ENCODE data around the gene DUOXA1. TPM values are rescaled to one million over a fixed set of nuclear protein-coding genes. Genes with fewer than 3 reads are reported as not detected.

The DUOXA1 gene, protein sequence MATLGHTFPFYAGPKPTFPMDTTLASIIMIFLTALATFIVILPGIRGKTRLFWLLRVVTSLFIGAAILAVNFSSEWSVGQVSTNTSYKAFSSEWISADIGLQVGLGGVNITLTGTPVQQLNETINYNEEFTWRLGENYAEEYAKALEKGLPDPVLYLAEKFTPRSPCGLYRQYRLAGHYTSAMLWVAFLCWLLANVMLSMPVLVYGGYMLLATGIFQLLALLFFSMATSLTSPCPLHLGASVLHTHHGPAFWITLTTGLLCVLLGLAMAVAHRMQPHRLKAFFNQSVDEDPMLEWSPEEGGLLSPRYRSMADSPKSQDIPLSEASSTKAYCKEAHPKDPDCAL
- total RNA-seq, result not detected
- polyA plus RNA-seq, result not detected

- peaks cover 0 to 3% (median 0%) of the 10 kb centered on the region in 7 donors for H3K9me3 Mint-ChIP-seq
- H3K27ac Mint-ChIP-seq, result peak within 1 kb of the TSS in 1 of 3 donors; percentile 16
- DNase-seq (peak in 1 of 3 donors; percentile 39), ATAC-seq (ENCODE audit: low read depth in 2 of 2) (peak; percentile 28 to 50)
- H3K27ac ChIP-seq (ENCODE audit: insufficient read depth, low read length, poor library complexity, severe bottlenecking), result no peak within 1 kb of the TSS
- peaks cover 10% of the 10 kb centered on the region for H3K4me1 ChIP-seq (ENCODE audit: control insufficient read depth, insufficient read depth, low read length, poor library complexity, severe bottlenecking)
- H3K9me3 ChIP-seq (ENCODE audit: control insufficient read depth in 2 of 2, low read length in 2 of 2), result no peaks in the 10 kb centered on the region
- peak within 1 kb of the TSS in 1 of 4 donors; percentile 55 for H3K4me3 Mint-ChIP-seq
- peaks cover 78% of the 10 kb centered on the region for H3K27me3 Mint-ChIP-seq
- peaks cover 62% of the 10 kb centered on the region for H3K27me3 ChIP-seq (ENCODE audit: control insufficient read depth, insufficient read depth, low read length)
- H3K36me3 Mint-ChIP-seq, result no peaks in the 10 kb centered on the region
- no peak within 1 kb of the TSS for H3K4me3 ChIP-seq (ENCODE audit: low read depth, low read length)
- H3K36me3 ChIP-seq (ENCODE audit: control insufficient read depth, insufficient read depth, low read length), result no peaks in the 10 kb centered on the region
- H3K4me1 Mint-ChIP-seq, result peaks cover 0 to 20% (median 3%) of the 10 kb centered on the region in 4 donors
Observed at GRCh38 chr15:45129651-45130129, at the start of gene DUOXA1, which contains the start of gene DUOX1. Gene DUOXA1 (minus strand): TSS chr15:45129879. CDS start chr15:45123014, 6,865 bp downstream. Gene DUOX1 (plus strand): TSS chr15:45129994. CDS start chr15:45131967, 1,973 bp downstream.

DNA sequence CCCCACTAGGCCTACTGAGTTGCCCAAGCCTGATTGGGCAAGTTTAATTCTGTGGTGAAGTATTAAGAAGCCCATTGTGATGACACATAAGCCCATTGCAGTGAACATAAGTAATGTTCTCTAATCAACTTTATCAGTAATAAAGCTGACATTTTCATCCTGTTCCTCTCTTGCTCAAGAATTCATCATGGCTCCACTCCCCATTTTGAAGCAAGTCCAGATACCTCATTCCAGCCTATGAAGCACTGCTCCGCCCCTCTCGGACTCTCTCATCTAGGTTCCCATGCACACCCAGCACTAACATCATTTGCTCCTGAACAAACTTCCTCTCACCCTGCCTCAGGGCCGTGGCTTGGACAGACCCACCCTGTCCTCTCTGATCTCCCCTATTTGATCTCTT is 47.6 kb upstream of the DUOXA1 start:
- Histone ChIP-seq H3K4me1 (ENCODE audit: control insufficient read depth, insufficient read depth, low read length, poor library complexity, severe bottlenecking) (no peaks in the 10 kb centered on the region), H3K27me3 (ENCODE audit: control insufficient read depth, insufficient read depth, low read length) (no peaks in the 10 kb centered on the region), H3K4me3 (ENCODE audit: low read depth, low read length) (no peak overlapping the region), H3K36me3 (ENCODE audit: control insufficient read depth, insufficient read depth, low read length) (no peaks in the 10 kb centered on the region), H3K27ac (ENCODE audit: insufficient read depth, low read length, poor library complexity, severe bottlenecking) (no peak overlapping the region), H3K9me3 (ENCODE audit: control insufficient read depth in 2 of 2, low read length in 2 of 2) (no peaks in the 10 kb centered on the region)
- Mint-ChIP-seq H3K27me3 (no peaks in the 10 kb centered on the region), H3K9me3 (no peaks in the 10 kb centered on the region), H3K4me1 (peaks cover 0 to 2% (median 0%) of the 10 kb centered on the region in 4 donors), H3K4me3 (peak overlapping the region in 1 of 4 donors; percentile 18), H3K27ac (no peak overlapping the region), H3K36me3 (no peaks in the 10 kb centered on the region)
- DNase-seq (no peak), ATAC-seq (ENCODE audit: low read depth in 2 of 2) (no peak)

DNA sequence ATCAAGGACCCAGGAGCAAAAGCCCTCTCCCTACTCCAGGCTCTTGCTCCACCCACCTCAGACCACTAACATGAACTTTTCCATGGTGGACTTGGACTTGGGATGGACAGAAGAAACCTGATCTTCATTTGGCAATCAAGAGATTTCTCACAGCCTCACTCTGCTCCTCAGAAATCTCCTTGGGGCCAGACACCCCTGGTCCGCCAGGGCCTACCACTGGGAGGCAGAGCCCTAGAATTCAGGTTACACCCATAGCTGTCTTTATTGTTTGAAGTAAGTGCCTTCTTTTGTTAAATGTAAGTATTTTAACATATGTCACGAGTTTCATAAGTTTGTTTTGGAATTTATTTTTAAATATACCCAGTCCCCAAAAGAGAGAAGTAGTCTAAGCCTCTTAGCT is 44.9 kb upstream of the DUOXA1 start:
- Mint-ChIP-seq H3K27ac (no peak overlapping the region), H3K4me1 (no peaks in the 10 kb centered on the region), H3K9me3 (no peaks in the 10 kb centered on the region), H3K4me3 (no peak overlapping the region), H3K36me3 (no peaks in the 10 kb centered on the region), H3K27me3 (no peaks in the 10 kb centered on the region)
- DNase-seq (no peak), ATAC-seq (ENCODE audit: low read depth in 2 of 2) (no peak)
- Histone ChIP-seq H3K27me3 (ENCODE audit: control insufficient read depth, insufficient read depth, low read length) (no peaks in the 10 kb centered on the region), H3K9me3 (ENCODE audit: control insufficient read depth in 2 of 2, low read length in 2 of 2) (no peaks in the 10 kb centered on the region), H3K4me1 (ENCODE audit: control insufficient read depth, insufficient read depth, low read length, poor library complexity, severe bottlenecking) (no peaks in the 10 kb centered on the region), H3K27ac (ENCODE audit: insufficient read depth, low read length, poor library complexity, severe bottlenecking) (no peak overlapping the region), H3K36me3 (ENCODE audit: control insufficient read depth, insufficient read depth, low read length) (no peaks in the 10 kb centered on the region), H3K4me3 (ENCODE audit: low read depth, low read length) (no peak overlapping the region)

DNA sequence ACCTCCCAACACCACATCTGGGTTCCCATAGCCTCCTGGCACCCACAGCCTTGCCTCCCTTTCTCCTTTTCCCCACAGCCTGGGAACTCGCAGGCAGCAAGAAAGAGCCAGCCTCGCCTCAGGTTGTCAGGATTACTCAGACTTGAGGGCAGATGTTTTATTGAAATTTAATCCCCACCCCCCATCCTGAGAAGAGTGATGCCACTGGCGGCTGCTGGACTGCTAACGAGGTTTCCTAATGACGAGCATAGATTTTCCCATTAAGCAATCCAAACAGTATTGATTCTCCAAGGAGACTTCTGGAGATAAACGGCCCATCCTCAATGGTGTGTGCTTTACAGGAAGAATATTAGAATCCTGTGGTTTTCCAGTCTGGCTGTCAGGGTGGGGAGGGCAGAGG is 44.4 kb upstream of the DUOXA1 start:
- no peak overlapping the region for H3K27ac ChIP-seq (ENCODE audit: insufficient read depth, low read length, poor library complexity, severe bottlenecking)
- no peaks in the 10 kb centered on the region for H3K27me3 ChIP-seq (ENCODE audit: control insufficient read depth, insufficient read depth, low read length)
- Mint-ChIP-seq H3K9me3 (no peaks in the 10 kb centered on the region), H3K27ac (no peak overlapping the region), H3K4me3 (no peak overlapping the region), H3K36me3 (no peaks in the 10 kb centered on the region), H3K27me3 (no peaks in the 10 kb centered on the region), H3K4me1 (no peaks in the 10 kb centered on the region)
- DNase-seq, result no peak
- H3K9me3 ChIP-seq (ENCODE audit: control insufficient read depth in 2 of 2, low read length in 2 of 2), result no peaks in the 10 kb centered on the region
- H3K36me3 ChIP-seq (ENCODE audit: control insufficient read depth, insufficient read depth, low read length), result no peaks in the 10 kb centered on the region
- H3K4me1 ChIP-seq (ENCODE audit: control insufficient read depth, insufficient read depth, low read length, poor library complexity, severe bottlenecking), result no peaks in the 10 kb centered on the region
- ATAC-seq (ENCODE audit: low read depth in 2 of 2), result no peak
- H3K4me3 ChIP-seq (ENCODE audit: low read depth, low read length), result no peak overlapping the region

DNA sequence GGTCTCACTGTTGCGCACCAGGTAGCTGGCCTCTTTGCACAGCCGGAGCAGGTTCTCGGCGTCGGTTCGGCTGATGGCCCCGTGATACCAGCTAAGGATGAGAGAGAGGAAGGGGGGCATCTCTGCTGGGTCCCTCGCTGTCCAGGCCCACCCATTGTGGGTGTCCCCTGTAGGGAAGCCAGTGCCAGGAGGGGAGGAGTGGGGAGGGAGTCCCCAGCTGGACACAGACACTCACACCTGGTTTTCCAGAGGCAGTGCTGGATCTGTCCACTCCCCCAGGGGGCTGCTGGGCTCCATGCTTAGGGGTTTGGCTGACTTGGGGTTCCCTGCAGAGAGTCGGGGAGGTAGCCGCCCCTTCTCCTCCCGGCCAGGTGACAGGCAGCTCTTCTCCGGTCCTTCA is 42.2 kb upstream of the DUOXA1 start:
- no peaks in the 10 kb centered on the region for H3K9me3 Mint-ChIP-seq
- no peaks in the 10 kb centered on the region for H3K4me1 Mint-ChIP-seq
- no peak for ATAC-seq (ENCODE audit: low read depth in 2 of 2)
- H3K27me3 Mint-ChIP-seq, result no peaks in the 10 kb centered on the region
- Histone ChIP-seq H3K27me3 (ENCODE audit: control insufficient read depth, insufficient read depth, low read length) (no peaks in the 10 kb centered on the region), H3K9me3 (ENCODE audit: control insufficient read depth in 2 of 2, low read length in 2 of 2) (no peaks in the 10 kb centered on the region), H3K36me3 (ENCODE audit: control insufficient read depth, insufficient read depth, low read length) (no peaks in the 10 kb centered on the region), H3K4me1 (ENCODE audit: control insufficient read depth, insufficient read depth, low read length, poor library complexity, severe bottlenecking) (peaks cover 4% of the 10 kb centered on the region), H3K4me3 (ENCODE audit: low read depth, low read length) (no peak overlapping the region), H3K27ac (ENCODE audit: insufficient read depth, low read length, poor library complexity, severe bottlenecking) (no peak overlapping the region)
- H3K36me3 Mint-ChIP-seq, result no peaks in the 10 kb centered on the region
- H3K4me3 Mint-ChIP-seq, result no peak overlapping the region
- no peak overlapping the region for H3K27ac Mint-ChIP-seq
- no peak for DNase-seq

- no peak overlapping the region for H3K4me3 ChIP-seq (ENCODE audit: low read depth, low read length)
- ATAC-seq (ENCODE audit: low read depth in 2 of 2) (no peak), DNase-seq (no peak)
- H3K36me3 ChIP-seq (ENCODE audit: control insufficient read depth, insufficient read depth, low read length), result no peaks in the 10 kb centered on the region
- H3K36me3 Mint-ChIP-seq, result no peaks in the 10 kb centered on the region
- peak overlapping the region in 1 of 3 donors; percentile 20 for H3K27ac Mint-ChIP-seq
- no peaks in the 10 kb centered on the region for H3K27me3 ChIP-seq (ENCODE audit: control insufficient read depth, insufficient read depth, low read length)
- H3K9me3 Mint-ChIP-seq, result no peaks in the 10 kb centered on the region
- H3K4me1 ChIP-seq (ENCODE audit: control insufficient read depth, insufficient read depth, low read length, poor library complexity, severe bottlenecking), result peaks cover 18% of the 10 kb centered on the region
- no peak overlapping the region for H3K27ac ChIP-seq (ENCODE audit: insufficient read depth, low read length, poor library complexity, severe bottlenecking)
- peak overlapping the region in 2 of 4 donors; percentile 61 to 69 for H3K4me3 Mint-ChIP-seq
- H3K9me3 ChIP-seq (ENCODE audit: control insufficient read depth in 2 of 2, low read length in 2 of 2), result no peaks in the 10 kb centered on the region
- H3K27me3 Mint-ChIP-seq, result no peaks in the 10 kb centered on the region
- peaks cover 0 to 16% (median 5%) of the 10 kb centered on the region in 4 donors for H3K4me1 Mint-ChIP-seq
Observed at GRCh38 chr15:45169608-45170480, 40.2 kb upstream of the DUOXA1 start.

DNA sequence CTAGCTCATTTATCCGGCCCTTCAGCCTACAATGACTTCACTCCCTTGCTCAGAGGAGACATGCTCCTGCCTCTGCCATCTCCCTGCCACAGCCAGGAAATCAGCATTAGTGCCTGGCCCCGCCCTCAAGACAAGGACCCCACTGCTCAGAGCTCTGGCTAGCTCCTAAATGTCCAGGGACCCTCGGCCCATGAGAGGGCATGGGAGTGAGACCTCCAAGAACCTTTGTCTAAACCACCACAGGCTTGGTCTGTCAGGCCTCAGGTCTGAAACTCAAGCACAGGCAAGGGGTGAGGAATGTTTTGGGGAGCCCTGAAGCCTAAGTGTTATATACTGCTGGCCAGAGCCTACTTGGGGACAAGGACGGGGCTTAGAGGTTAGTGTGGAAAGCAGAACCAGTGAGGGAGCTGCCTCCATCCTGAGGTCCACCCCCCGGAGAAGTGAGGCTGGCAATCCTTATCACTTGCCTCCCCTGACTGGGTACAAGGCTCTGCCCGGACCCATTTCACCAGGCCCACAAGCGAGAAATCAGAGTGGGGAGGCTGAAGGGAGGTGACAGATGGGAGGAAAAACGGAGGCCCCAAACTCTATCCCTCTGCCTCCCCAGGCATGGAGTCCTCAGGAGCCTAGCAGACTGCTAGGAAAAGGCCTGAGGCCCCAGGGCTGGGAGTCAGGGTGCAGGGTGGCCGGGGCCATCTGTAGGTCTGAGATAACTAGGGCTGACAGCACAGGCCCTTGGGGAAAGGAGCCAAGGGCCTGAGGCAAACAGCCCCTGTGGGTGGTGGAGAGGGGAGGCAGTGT is 39.3 kb upstream of the DUOXA1 start:
- ATAC-seq (ENCODE audit: low read depth in 2 of 2) (no peak), DNase-seq (no peak)
- H3K27me3 Mint-ChIP-seq, result no peaks in the 10 kb centered on the region
- Histone ChIP-seq H3K9me3 (ENCODE audit: control insufficient read depth in 2 of 2, low read length in 2 of 2) (no peaks in the 10 kb centered on the region), H3K4me1 (ENCODE audit: control insufficient read depth, insufficient read depth, low read length, poor library complexity, severe bottlenecking) (peaks cover 18% of the 10 kb centered on the region), H3K36me3 (ENCODE audit: control insufficient read depth, insufficient read depth, low read length) (no peaks in the 10 kb centered on the region), H3K27ac (ENCODE audit: insufficient read depth, low read length, poor library complexity, severe bottlenecking) (no peak overlapping the region), H3K27me3 (ENCODE audit: control insufficient read depth, insufficient read depth, low read length) (no peaks in the 10 kb centered on the region), H3K4me3 (ENCODE audit: low read depth, low read length) (no peak overlapping the region)
- H3K9me3 Mint-ChIP-seq, result no peaks in the 10 kb centered on the region
- H3K4me3 Mint-ChIP-seq, result peak overlapping the region; percentile 41 to 84 (median 73)
- H3K27ac Mint-ChIP-seq, result no peak overlapping the region
- H3K36me3 Mint-ChIP-seq, result no peaks in the 10 kb centered on the region
- H3K4me1 Mint-ChIP-seq, result peaks cover 0 to 19% (median 6%) of the 10 kb centered on the region in 4 donors
